ENCODE data around the gene LITAF.
"Not testable (repeated sequence)": the region's sequence is repeated elsewhere in the genome, so short reads cannot be mapped to it uniquely, and the experiment has no call there.

The LITAF gene

GRCh38 chr16:11563493-11564040 is 23.2 kb downstream of the LITAF start:
- DNase-seq (ENCODE audit: low read depth): no peak
- TF ChIP-seq, protein P1, sequence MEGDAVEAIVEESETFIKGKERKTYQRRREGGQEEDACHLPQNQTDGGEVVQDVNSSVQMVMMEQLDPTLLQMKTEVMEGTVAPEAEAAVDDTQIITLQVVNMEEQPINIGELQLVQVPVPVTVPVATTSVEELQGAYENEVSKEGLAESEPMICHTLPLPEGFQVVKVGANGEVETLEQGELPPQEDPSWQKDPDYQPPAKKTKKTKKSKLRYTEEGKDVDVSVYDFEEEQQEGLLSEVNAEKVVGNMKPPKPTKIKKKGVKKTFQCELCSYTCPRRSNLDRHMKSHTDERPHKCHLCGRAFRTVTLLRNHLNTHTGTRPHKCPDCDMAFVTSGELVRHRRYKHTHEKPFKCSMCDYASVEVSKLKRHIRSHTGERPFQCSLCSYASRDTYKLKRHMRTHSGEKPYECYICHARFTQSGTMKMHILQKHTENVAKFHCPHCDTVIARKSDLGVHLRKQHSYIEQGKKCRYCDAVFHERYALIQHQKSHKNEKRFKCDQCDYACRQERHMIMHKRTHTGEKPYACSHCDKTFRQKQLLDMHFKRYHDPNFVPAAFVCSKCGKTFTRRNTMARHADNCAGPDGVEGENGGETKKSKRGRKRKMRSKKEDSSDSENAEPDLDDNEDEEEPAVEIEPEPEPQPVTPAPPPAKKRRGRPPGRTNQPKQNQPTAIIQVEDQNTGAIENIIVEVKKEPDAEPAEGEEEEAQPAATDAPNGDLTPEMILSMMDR (IDR thresholded peaks at IDR 0.05; ENCODE audit: low read length, missing control alignments): no peak

DNA sequence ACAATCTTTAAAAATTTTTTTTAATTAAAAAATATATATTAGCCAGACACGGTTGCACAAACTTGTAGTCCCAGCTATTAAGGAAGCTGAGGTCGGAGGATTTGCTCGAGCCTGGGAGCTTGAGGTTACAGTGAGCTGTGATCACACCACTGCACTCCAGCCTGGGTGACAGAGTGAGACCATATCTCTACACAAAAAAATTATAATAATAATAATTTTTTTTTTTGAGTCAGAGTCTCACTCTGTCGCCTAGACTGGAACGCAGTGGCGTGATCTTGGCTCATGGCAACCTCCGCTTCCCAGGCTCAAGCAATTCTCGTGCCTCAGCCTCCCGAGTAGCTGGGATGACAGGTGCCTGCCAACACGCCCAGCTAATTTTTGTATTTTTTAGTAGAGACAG is 23.8 kb downstream of the LITAF start:
- no peak for DNase-seq (ENCODE audit: low read depth)
- TF ChIP-seq, protein P1 (IDR thresholded peaks at IDR 0.05; ENCODE audit: low read length, missing control alignments): no peak
- no peak overlapping the region for H3K4me3 ChIP-seq (replicated peaks; ENCODE audit: low read depth, low read length)

More at GRCh38 chr16:11563493-11564040, 23.2 kb downstream of the LITAF start:
- H3K4me3 ChIP-seq (replicated peaks; ENCODE audit: low read depth, low read length): no peak overlapping the region

- no peak overlapping the region for H3K4me3 ChIP-seq (replicated peaks; ENCODE audit: low read depth, low read length)
- TF ChIP-seq, protein P1 (IDR thresholded peaks at IDR 0.05; ENCODE audit: low read length, missing control alignments): no peak
- no peak for DNase-seq (ENCODE audit: low read depth)
Observed at GRCh38 chr16:11562411-11562810, 24.3 kb downstream of the LITAF start.

GRCh38 chr16:11561856-11562255 is 24.9 kb downstream of the LITAF start:
- no peak overlapping the region for H3K4me3 ChIP-seq (replicated peaks; ENCODE audit: low read depth, low read length)
- no peak for DNase-seq (ENCODE audit: low read depth)
- TF ChIP-seq, protein P1 (IDR thresholded peaks at IDR 0.05; ENCODE audit: low read length, missing control alignments): no peak

- no peak overlapping the region for H3K4me3 ChIP-seq (replicated peaks; ENCODE audit: low read depth, low read length)
- peak; percentile 41 for DNase-seq (ENCODE audit: low read depth)
Observed at GRCh38 chr16:11561454-11561805, 25.3 kb downstream of the LITAF start.

DNA sequence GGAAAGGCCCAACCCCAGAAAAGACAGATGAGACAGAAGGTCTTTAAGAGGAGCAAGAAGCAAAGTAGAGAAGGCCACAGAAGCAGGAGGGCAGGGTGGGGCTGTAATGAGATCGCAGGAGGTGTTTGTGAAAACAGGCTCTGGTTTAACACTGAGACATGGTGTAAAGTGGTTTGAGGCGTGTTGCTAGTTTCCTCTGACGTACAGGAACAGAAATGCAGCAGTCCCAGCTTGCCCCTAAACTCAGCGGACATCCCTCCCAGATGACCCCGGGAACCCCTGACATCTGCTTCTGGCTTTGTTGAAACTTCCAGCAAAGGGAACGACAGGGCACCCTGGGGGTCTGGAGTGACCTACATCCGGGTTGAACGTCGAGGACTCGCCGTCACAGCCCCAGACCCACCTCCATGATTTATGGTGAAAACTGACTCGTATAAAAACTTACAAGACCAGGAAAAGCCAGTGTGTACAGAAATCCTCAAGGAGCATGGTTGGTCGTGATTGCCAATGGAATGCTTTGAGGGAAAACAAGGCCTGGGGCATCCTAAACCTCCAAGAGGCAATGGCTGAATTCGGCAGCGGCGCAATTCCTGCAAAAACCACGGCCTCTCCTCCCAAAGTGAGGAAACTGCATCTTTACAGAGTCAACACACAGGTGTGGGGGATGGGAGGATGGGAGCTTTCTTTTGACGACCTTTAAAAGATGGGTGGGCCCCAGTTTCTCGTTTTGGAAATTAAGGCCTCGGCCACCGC is 25.8 kb downstream of the LITAF start:
- DNase-seq (ENCODE audit: low read depth): no peak
- TF ChIP-seq, protein P1 (IDR thresholded peaks at IDR 0.05; ENCODE audit: low read length, missing control alignments): no peak
- H3K4me3 ChIP-seq (replicated peaks; ENCODE audit: low read depth, low read length): no peak overlapping the region

More at GRCh38 chr16:11561454-11561805, 25.3 kb downstream of the LITAF start:
- TF ChIP-seq, protein P1 (IDR thresholded peaks at IDR 0.05; ENCODE audit: low read length, missing control alignments): no peak

DNA sequence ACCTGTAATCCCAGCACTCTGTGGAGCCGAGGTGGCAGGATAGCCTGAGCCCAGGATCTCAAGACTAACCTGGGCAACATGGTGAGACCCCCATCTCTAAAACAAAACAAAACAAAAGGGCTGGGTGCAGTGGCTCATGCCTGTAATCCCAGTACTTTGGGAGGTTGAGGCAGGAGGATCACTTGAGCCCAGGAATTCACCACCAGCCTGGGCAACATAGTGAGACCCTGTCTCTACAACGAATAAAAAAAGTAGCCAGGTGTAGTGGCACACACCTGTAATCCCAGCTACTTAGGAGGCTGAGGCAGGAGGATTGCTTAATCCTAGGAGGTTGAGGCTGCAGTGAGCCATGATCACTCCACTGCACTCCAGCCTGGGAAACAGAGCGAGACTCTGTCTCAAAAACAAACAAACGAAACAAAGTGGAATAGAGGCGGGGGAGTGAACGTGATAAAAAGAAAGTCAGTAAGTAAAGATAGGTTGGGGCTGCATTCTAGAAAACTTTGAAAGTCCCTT is 28.4 kb downstream of the LITAF start:
- not testable (repeated sequence) for DNase-seq (ENCODE audit: low read depth); H3K4me3 ChIP-seq (replicated peaks; ENCODE audit: low read depth, low read length)
